SK-N-SH treated with all-trans-retinoic acid at 6 μM for 48 hours (cell line): ENCODE data around the gene CLDN15.

ENCODE experiments used
- ATAC-seq: fragments of 200-7000 bp; cut with Tn5 transposase; 3 replicates; pipeline ENCODE4 v1.9.1; 2020; ENCODE audit warnings: mild to moderate bottlenecking, moderate library complexity
- ARNTL ChIP-seq: fragments of 450-650 bp; formaldehyde crosslinking; IDR thresholded peaks from 2 replicates; pipeline ENCODE4 v1.5.0; 2020; ENCODE audit warnings: low read depth, mild to moderate bottlenecking, moderate library complexity, borderline replicate concordance
- BACH2 ChIP-seq: fragments of 250-450 bp; sonication (Bioruptor Pico); IDR thresholded peaks from 2 replicates; pipeline ENCODE4 v1.9.0; 2021; ENCODE audit warnings: mild to moderate bottlenecking, borderline replicate concordance
- CREB5 ChIP-seq: fragments of 250-450 bp; sonication (Bioruptor Pico); IDR thresholded peaks from 2 replicates; pipeline ENCODE4 v1.5.1; 2020; ENCODE audit warnings: low read depth, mild to moderate bottlenecking, moderate library complexity
- CSDC2 ChIP-seq: fragments of 250-450 bp; sonication (Bioruptor Pico); IDR thresholded peaks from 2 replicates; pipeline ENCODE4 v1.5.0; 2020; ENCODE audit warnings: mild to moderate bottlenecking, moderate library complexity
- CSRNP3 ChIP-seq: fragments of 250-450 bp; sonication (Bioruptor Pico); IDR thresholded peaks from 2 replicates; pipeline ENCODE4 v1.5.1; 2021; ENCODE audit warnings: mild to moderate bottlenecking, moderate library complexity
- ESRRG ChIP-seq: fragments of 250-450 bp; sonication (Bioruptor Pico); IDR thresholded peaks from 2 replicates; pipeline ENCODE4 v1.6.1; 2021; ENCODE audit warnings: mild to moderate bottlenecking
- GLIS3 ChIP-seq: fragments of 250-450 bp; sonication (Bioruptor Pico); IDR thresholded peaks from 2 replicates; pipeline ENCODE4 v1.5.0; 2020; ENCODE audit warnings: mild to moderate bottlenecking, moderate library complexity
- ISL1 ChIP-seq: fragments of 250-450 bp; sonication (Bioruptor Pico); IDR thresholded peaks from 2 replicates; pipeline ENCODE4 v2.1.2; 2022; ENCODE audit warnings: mild to moderate bottlenecking, moderate library complexity
- OSR1 ChIP-seq: fragments of 250-450 bp; sonication (Bioruptor Pico); IDR thresholded peaks from 2 replicates; pipeline ENCODE4 v1.8.0; 2022; ENCODE audit warnings: moderate library complexity, mild to moderate bottlenecking, inconsistent platforms
- POU6F1 ChIP-seq: fragments of 250-450 bp; sonication (Bioruptor Pico); IDR thresholded peaks from 2 replicates; pipeline ENCODE4 v1.8.0; 2021; ENCODE audit warnings: low read depth, mild to moderate bottlenecking, moderate library complexity, borderline replicate concordance
- PPARA ChIP-seq: fragments of 250-450 bp; sonication (Bioruptor Pico); IDR thresholded peaks from 2 replicates; pipeline ENCODE4 v1.5.0; 2020; ENCODE audit warnings: mild to moderate bottlenecking, borderline replicate concordance
- RARB ChIP-seq: fragments of 250-450 bp; sonication (Bioruptor Pico); IDR thresholded peaks from 2 replicates; pipeline ENCODE4 v1.8.0; 2021; ENCODE audit warnings: mild to moderate bottlenecking, moderate library complexity
- SNAI2 ChIP-seq: fragments of 250-450 bp; sonication (Bioruptor Pico); IDR thresholded peaks from 2 replicates; pipeline ENCODE4 v1.5.0; 2020; ENCODE audit warnings: mild to moderate bottlenecking, moderate library complexity
- TOX ChIP-seq: fragments of 250-450 bp; sonication (Bioruptor Pico); IDR thresholded peaks from 2 replicates; pipeline ENCODE4 v1.8.0; 2021; ENCODE audit warnings: mild to moderate bottlenecking, moderate library complexity, borderline replicate concordance
- TSHZ2 ChIP-seq: fragments of 250-450 bp; sonication (Bioruptor Pico); IDR thresholded peaks from 2 replicates; pipeline ENCODE4 v1.5.0; 2020; ENCODE audit warnings: mild to moderate bottlenecking, moderate library complexity
- ZC3H10 ChIP-seq: fragments of 250-450 bp; sonication (Bioruptor Pico); IDR thresholded peaks from 2 replicates; pipeline ENCODE4 v1.5.1; 2021; ENCODE audit warnings: mild to moderate bottlenecking, moderate library complexity
- ZFP3 ChIP-seq: fragments of 250-450 bp; sonication (Bioruptor Pico); IDR thresholded peaks from 2 replicates; pipeline ENCODE4 v1.5.0; 2020; ENCODE audit warnings: mild to moderate bottlenecking, moderate library complexity
- ZFP30 ChIP-seq: fragments of 450-650 bp; formaldehyde crosslinking; IDR thresholded peaks from 2 replicates; pipeline ENCODE4 v1.5.0; 2022; ENCODE audit warnings: mild to moderate bottlenecking, moderate library complexity
- ZNF565 ChIP-seq: fragments of 450-650 bp; formaldehyde crosslinking; conservative IDR thresholded peaks from 2 replicates; pipeline ENCODE4 v1.5.0; 2020; ENCODE audit warnings: low read depth, mild to moderate bottlenecking, moderate library complexity
- ZNF70 ChIP-seq: fragments of 450-650 bp; formaldehyde crosslinking; IDR thresholded peaks from 2 replicates; pipeline ENCODE4 v1.5.0; 2020; ENCODE audit warnings: mild to moderate bottlenecking, moderate library complexity
- ZNF8 ChIP-seq: fragments of 450-650 bp; formaldehyde crosslinking; IDR thresholded peaks from 2 replicates; pipeline ENCODE4 v1.5.0; 2020; ENCODE audit warnings: mild to moderate bottlenecking, moderate library complexity
- TF ChIP-seq, protein P1 (sequence below): fragments of 250-450 bp; sonication (Bioruptor Pico); IDR thresholded peaks from 2 replicates; pipeline ENCODE4 v1.8.0; 2020; ENCODE audit warnings: mild to moderate bottlenecking, moderate library complexity, borderline replicate concordance

CLDN15 gene

DNA sequence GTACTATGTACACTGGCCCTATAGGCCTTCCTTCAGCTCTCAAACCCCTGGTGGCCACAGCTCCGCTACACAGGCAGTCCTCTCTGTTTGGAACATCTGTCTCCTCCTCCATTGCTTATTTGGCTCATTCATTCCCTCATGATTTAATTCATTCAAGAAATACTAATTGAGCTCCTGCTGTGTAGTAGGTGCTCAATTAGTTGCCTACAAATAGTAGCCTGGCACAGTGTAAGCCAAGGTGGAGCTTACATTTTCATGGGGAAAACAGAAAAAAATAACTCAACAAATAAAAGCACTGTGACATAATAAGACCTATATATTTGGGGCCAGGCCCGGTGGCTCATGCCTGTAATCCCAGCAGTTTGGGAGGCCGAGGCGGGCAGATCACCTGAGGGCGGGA lies 10.7 kb upstream of the CLDN15 start:
- no peak for ATAC-seq
- TF ChIP-seq GLIS3 (CRISPR knock-in tag) = no peak
- TF ChIP-seq ZNF8 (CRISPR knock-in tag) = no peak
- TF ChIP-seq SNAI2 (CRISPR knock-in tag) = no peak
- TF ChIP-seq TOX (CRISPR knock-in tag) = no peak
- no peak for TF ChIP-seq ARNTL (CRISPR knock-in tag)
- TF ChIP-seq ZFP30 = no peak
- no peak for TF ChIP-seq CREB5
- no peak for TF ChIP-seq ISL1
- no peak for TF ChIP-seq BACH2 (CRISPR knock-in tag)
- no peak for TF ChIP-seq ZNF70 (CRISPR knock-in tag)
- TF ChIP-seq POU6F1 = no peak
- TF ChIP-seq ZNF565 (CRISPR knock-in tag) = no peak
- TF ChIP-seq ZFP3 (CRISPR knock-in tag) = no peak
- no peak for TF ChIP-seq PPARA (CRISPR knock-in tag)
- TF ChIP-seq CSDC2 (CRISPR knock-in tag) = no peak
- TF ChIP-seq ESRRG (CRISPR knock-in tag) = no peak
- no peak for TF ChIP-seq TSHZ2 (CRISPR knock-in tag)

GRCh38 chr7:101245147-101245668 lies 7.6 kb upstream of the CLDN15 start:
- TF ChIP-seq SNAI2 (CRISPR knock-in tag) = no peak
- no peak for TF ChIP-seq TSHZ2 (CRISPR knock-in tag)
- TF ChIP-seq OSR1 (CRISPR knock-in tag) = no peak
- TF ChIP-seq ZFP3 (CRISPR knock-in tag) = peak; percentile 69; the same call in 1 of the 2 replicates
- ATAC-seq = no peak; the same call in 1 of the 3 replicates

DNA sequence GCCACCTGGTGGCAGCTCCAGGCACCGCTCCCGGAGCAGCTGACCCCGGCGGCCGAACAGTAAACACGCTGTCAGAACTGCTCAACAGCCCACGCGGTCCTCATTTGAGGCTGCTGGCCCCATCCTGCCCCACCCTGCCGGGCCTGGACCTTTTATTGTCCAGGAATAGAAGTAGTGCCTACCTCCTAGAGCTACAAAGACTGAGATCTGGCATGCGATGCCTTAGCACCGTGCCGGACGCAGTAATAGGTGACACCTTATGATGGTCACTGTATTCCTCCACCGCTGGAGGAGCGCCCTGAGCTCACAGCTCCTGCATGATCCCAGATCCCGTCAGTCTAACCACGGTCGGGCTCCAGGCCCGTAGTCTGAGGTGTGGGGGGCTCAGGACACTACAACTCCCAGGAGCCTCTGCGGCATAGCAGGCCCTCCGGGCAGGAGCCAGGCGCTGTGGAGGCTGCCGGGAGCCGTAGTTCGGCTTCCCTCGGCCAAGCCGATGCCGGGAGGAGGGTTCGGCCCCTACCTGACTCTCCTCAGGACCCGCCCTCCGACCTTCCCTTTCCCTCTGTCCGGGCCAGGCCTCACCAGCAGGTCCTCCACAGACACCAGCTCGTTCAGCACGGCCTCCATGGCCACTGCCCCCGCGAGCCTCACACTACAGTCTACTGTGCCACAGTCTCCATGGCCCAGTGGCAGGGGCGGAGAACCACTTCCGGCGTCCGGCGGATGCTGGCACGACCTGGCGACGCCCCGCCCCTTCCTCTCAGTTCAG lies 7.0 kb upstream of the CLDN15 start, which contains the start of gene FIS1:
Gene FIS1, minus strand, starts transcription at position 707 of the 772 bp plus-strand sequence. Its CDS starts 77 bp downstream, at position 630.
- ATAC-seq = peak; percentile 98
- no peak for TF ChIP-seq PPARA (CRISPR knock-in tag)
- no peak for TF ChIP-seq CSRNP3
- TF ChIP-seq ARNTL (CRISPR knock-in tag) = no peak
- TF ChIP-seq ESRRG (CRISPR knock-in tag) = 0 out of 2 replicates have a peak, but pooled peaks have one; percentile 76
- TF ChIP-seq ZNF8 (CRISPR knock-in tag) = no peak
- no peak for TF ChIP-seq POU6F1
- no peak for TF ChIP-seq CSDC2 (CRISPR knock-in tag)
- no peak for TF ChIP-seq BACH2 (CRISPR knock-in tag)
- TF ChIP-seq ISL1 = no peak
- TF ChIP-seq GLIS3 (CRISPR knock-in tag) = no peak; the same call in 1 of the 2 replicates
- TF ChIP-seq, protein P1, sequence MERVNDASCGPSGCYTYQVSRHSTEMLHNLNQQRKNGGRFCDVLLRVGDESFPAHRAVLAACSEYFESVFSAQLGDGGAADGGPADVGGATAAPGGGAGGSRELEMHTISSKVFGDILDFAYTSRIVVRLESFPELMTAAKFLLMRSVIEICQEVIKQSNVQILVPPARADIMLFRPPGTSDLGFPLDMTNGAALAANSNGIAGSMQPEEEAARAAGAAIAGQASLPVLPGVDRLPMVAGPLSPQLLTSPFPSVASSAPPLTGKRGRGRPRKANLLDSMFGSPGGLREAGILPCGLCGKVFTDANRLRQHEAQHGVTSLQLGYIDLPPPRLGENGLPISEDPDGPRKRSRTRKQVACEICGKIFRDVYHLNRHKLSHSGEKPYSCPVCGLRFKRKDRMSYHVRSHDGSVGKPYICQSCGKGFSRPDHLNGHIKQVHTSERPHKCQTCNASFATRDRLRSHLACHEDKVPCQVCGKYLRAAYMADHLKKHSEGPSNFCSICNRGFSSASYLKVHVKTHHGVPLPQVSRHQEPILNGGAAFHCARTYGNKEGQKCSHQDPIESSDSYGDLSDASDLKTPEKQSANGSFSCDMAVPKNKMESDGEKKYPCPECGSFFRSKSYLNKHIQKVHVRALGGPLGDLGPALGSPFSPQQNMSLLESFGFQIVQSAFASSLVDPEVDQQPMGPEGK (CRISPR knock-in tag) = no peak
- TF ChIP-seq ZC3H10 (CRISPR knock-in tag) = no peak
- TF ChIP-seq ZNF70 (CRISPR knock-in tag) = 0 out of 2 replicates have a peak, but pooled peaks have one; percentile 21
- 0 out of 2 replicates have a peak, but pooled peaks have one; percentile 4 for TF ChIP-seq ZFP3 (CRISPR knock-in tag)
- no peak; the same call in 1 of the 2 replicates for TF ChIP-seq RARB (CRISPR knock-in tag)
- no peak for TF ChIP-seq ZNF565 (CRISPR knock-in tag)
